ENCODE data around the gene GPX1.

Gene GPX1

GRCh38 chr3:49378249-49378895, 20.2 kb upstream of the GPX1 start:
- H3K9ac ChIP-seq = no peak overlapping the region

GRCh38 chr3:49377483-49377882, 19.3 kb upstream of the GPX1 start:
- Histone ChIP-seq H3K27me3 (ENCODE audit: control insufficient read depth, insufficient read depth, low read length) (no peaks in the 10 kb centered on the region), H3K4me2 (ENCODE audit: low read length) (no peak overlapping the region), H3K9me3 (ENCODE audit: control insufficient read depth, low read length) (no peaks in the 10 kb centered on the region), H3K9ac (no peak overlapping the region), H3K79me2 (peaks cover 72% of the 10 kb centered on the region), H2AFZ (no peak overlapping the region), H3K36me3 (ENCODE audit: control insufficient read depth, insufficient read depth, low read length) (no peaks in the 10 kb centered on the region), H3K4me1 (no peaks in the 10 kb centered on the region), H3K27ac (no peak overlapping the region), H3K4me3 (ENCODE audit: low read depth, low read length) (no peak overlapping the region)
- TF ChIP-seq CTCF (IDR thresholded peaks at IDR 0.05) = no peak

More at GRCh38 chr3:49378249-49378895, 20.2 kb upstream of the GPX1 start:
- H2AFZ ChIP-seq = no peak overlapping the region
- H3K9me3 ChIP-seq (ENCODE audit: control insufficient read depth, low read length) = no peaks in the 10 kb centered on the region
- no peak overlapping the region for H3K4me2 ChIP-seq (ENCODE audit: low read length)
- H3K27ac ChIP-seq = no peak overlapping the region
- no peaks in the 10 kb centered on the region for H3K27me3 ChIP-seq (ENCODE audit: control insufficient read depth, insufficient read depth, low read length)
- TF ChIP-seq CTCF (IDR thresholded peaks at IDR 0.05) = no peak
- H3K79me2 ChIP-seq = peaks cover 72% of the 10 kb centered on the region
- no peaks in the 10 kb centered on the region for H3K4me1 ChIP-seq
- no peak overlapping the region for H3K4me3 ChIP-seq (ENCODE audit: low read depth, low read length)
- H3K36me3 ChIP-seq (ENCODE audit: control insufficient read depth, insufficient read depth, low read length) = no peaks in the 10 kb centered on the region

GRCh38 chr3:49371946-49372345, 13.8 kb upstream of the GPX1 start:
- no peak overlapping the region for H2AFZ ChIP-seq
- H3K4me1 ChIP-seq = no peaks in the 10 kb centered on the region
- no peaks in the 10 kb centered on the region for H3K9me3 ChIP-seq (ENCODE audit: control insufficient read depth, low read length)
- H3K79me2 ChIP-seq = peaks cover 48% of the 10 kb centered on the region
- no peak overlapping the region for H3K4me3 ChIP-seq (ENCODE audit: low read depth, low read length)
- H3K9ac ChIP-seq = no peak overlapping the region
- H3K36me3 ChIP-seq (ENCODE audit: control insufficient read depth, insufficient read depth, low read length) = no peaks in the 10 kb centered on the region
- H3K4me2 ChIP-seq (ENCODE audit: low read length) = no peak overlapping the region
- H3K27ac ChIP-seq = no peak overlapping the region
- no peak for TF ChIP-seq CTCF (IDR thresholded peaks at IDR 0.05)
- no peaks in the 10 kb centered on the region for H3K27me3 ChIP-seq (ENCODE audit: control insufficient read depth, insufficient read depth, low read length)

- H3K79me2 ChIP-seq = peaks cover 46% of the 10 kb centered on the region
- no peak overlapping the region for H3K27ac ChIP-seq
- H3K4me2 ChIP-seq (ENCODE audit: low read length) = no peak overlapping the region
- TF ChIP-seq CTCF (IDR thresholded peaks at IDR 0.05) = no peak
- H3K36me3 ChIP-seq (ENCODE audit: control insufficient read depth, insufficient read depth, low read length) = no peaks in the 10 kb centered on the region
- H3K4me3 ChIP-seq (ENCODE audit: low read depth, low read length) = no peak overlapping the region
- no peak overlapping the region for H3K9ac ChIP-seq
- no peaks in the 10 kb centered on the region for H3K9me3 ChIP-seq (ENCODE audit: control insufficient read depth, low read length)
- no peaks in the 10 kb centered on the region for H3K4me1 ChIP-seq
- no peak overlapping the region for H2AFZ ChIP-seq
- H3K27me3 ChIP-seq (ENCODE audit: control insufficient read depth, insufficient read depth, low read length) = no peaks in the 10 kb centered on the region
Measured at GRCh38 chr3:49370585-49371290, 12.6 kb upstream of the GPX1 start.

Measured in parathyroid adenoma (tissue), 2 donors.